Lower lobe of right lung (tissue), 2 donors: ENCODE data around the gene NOVA2. TPM values are rescaled to one million over a fixed set of nuclear protein-coding genes. Genes with fewer than 3 reads are reported as not detected.

Experiments
- ATAC-seq, 2 donors: fragments of 200-7000 bp; cut with Tn5 transposase; one replicate each; pipeline ENCODE4 v1.9.1; 2020 to 2022; ENCODE audit warnings: mild to moderate bottlenecking in 2 of 2, moderate library complexity in 2 of 2
- DNase-seq: peaks from one replicate; pipeline ENCODE4 v3.0.0-alpha.2; 2020
- H3K27ac ChIP-seq: fragments of 200-600 bp; one replicate; pipeline ENCODE4 v1.8.0; 2022
- H3K27me3 ChIP-seq: fragments of 200-600 bp; one replicate; pipeline ENCODE4 v1.8.0; 2022; ENCODE audit warnings: low read depth
- H3K36me3 ChIP-seq: fragments of 200-600 bp; one replicate; pipeline ENCODE4 v1.8.0; 2022; ENCODE audit warnings: mild to moderate bottlenecking
- H3K4me1 ChIP-seq: fragments of 200-600 bp; one replicate; pipeline ENCODE4 v1.8.0; 2022
- H3K4me3 ChIP-seq: fragments of 200-600 bp; one replicate; pipeline ENCODE4 v1.8.0; 2022; ENCODE audit warnings: mild to moderate bottlenecking
- H3K9me3 ChIP-seq: fragments of 200-600 bp; one replicate; pipeline ENCODE4 v1.8.0; 2022
- intact Hi-C: fragments of 100-400 bp; cut with DNase I; formaldehyde crosslinking; loops from one replicate; pipeline ENCODE4 v1.11.0; 2022
- total RNA-seq: library from RNA; stranded (reverse); fragmentation: NEBNext Ultra II Directional; extraction: Animal tissue kit (Norgen Biotek cat#: 25700); gene quantifications from one replicate; pipeline ENCODE4 v1.2.1, GENCODE V29; 2021
- TF ChIP-seq, protein P1 (sequence below): fragments of 200-600 bp; IDR thresholded peaks from one replicate; pipeline ENCODE4 v1.8.0; 2022; ENCODE audit warnings: antibody characterized with exemption, mild to moderate bottlenecking
- donor health status: DM: no; HTN: yes; CAD: no; lungs with severe emphysema.

The NOVA2 gene
- total RNA-seq, 1 donor from 2014 or later, result 18.8 TPM

DNA sequence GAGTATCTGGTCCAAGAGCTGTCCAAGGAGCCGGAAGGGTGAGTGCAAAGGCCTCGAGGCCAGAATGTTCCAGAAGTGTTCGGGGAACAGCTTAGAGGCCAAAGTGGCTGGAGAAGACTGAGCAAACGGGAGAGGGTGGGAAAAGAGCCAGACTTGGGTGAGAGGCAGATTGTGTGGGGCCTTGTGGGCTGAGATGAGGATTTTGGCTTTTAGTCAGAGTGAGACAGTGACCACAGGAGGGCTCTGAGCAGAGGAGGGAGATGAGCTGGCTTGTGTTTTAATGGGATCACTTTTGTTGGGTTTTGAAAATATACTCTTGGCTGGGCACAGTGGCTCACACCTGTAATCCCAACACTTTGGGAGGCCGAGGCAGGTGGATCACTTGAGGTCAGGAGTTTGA lies 64.7 kb downstream of the NOVA2 start:
- Histone ChIP-seq H3K4me3 (no peak overlapping the region), H3K36me3 (no peaks in the 10 kb centered on the region), H3K4me1 (no peaks in the 10 kb centered on the region), H3K27ac (no peak overlapping the region), H3K9me3 (no peaks in the 10 kb centered on the region), H3K27me3 (peaks cover 7% of the 10 kb centered on the region)
- TF ChIP-seq, protein P1, sequence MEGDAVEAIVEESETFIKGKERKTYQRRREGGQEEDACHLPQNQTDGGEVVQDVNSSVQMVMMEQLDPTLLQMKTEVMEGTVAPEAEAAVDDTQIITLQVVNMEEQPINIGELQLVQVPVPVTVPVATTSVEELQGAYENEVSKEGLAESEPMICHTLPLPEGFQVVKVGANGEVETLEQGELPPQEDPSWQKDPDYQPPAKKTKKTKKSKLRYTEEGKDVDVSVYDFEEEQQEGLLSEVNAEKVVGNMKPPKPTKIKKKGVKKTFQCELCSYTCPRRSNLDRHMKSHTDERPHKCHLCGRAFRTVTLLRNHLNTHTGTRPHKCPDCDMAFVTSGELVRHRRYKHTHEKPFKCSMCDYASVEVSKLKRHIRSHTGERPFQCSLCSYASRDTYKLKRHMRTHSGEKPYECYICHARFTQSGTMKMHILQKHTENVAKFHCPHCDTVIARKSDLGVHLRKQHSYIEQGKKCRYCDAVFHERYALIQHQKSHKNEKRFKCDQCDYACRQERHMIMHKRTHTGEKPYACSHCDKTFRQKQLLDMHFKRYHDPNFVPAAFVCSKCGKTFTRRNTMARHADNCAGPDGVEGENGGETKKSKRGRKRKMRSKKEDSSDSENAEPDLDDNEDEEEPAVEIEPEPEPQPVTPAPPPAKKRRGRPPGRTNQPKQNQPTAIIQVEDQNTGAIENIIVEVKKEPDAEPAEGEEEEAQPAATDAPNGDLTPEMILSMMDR, result no peak
- ATAC-seq (no peak), DNase-seq (no peak)
- intact Hi-C loops, result no loop called here

DNA sequence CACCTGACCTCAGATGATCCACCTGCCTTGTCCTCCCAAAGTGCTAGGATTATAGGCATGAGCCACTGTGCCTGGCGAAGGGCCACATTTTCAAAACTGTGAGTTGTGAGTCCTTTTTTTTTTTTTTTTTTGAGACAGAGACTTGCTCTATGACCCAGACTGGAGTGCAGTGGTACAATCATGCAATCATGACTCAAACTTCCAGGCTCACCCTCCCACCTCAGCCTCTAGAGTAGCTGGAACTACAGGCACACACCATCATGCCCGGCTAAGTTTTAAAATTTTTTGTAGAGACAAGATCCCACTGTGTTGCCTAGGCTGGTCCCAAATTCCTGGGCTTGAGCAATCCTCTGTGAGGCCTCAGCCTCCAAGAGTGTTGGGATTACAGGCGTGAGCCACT lies 67.4 kb downstream of the NOVA2 start:
- TF ChIP-seq, protein P1, result no peak
- Histone ChIP-seq H3K27me3 (no peaks in the 10 kb centered on the region), H3K4me1 (peaks cover 11% of the 10 kb centered on the region), H3K36me3 (no peaks in the 10 kb centered on the region), H3K4me3 (no peak overlapping the region), H3K27ac (no peak overlapping the region), H3K9me3 (no peaks in the 10 kb centered on the region)
- no peak for ATAC-seq
- DNase-seq, result no peak
- intact Hi-C loops, result no loop called here

DNA sequence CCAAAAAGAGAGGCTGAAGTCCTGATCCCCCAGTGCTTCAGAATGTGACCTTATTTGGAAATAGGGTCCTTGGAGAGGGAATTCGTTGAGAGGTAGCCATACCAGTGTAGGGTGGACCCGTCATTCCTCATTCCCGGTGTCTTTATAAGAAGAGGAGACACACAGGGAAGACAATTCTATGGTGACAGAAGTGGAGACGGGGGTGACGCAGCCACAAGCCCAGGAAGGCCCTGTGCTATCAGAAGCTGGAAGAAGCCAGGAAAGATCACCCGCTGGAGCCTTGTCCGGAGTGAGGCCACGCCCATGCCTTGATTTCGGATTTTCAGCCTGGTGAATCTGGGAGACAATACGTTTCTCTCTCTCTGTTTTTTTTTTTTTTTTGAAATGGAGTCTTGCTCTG lies 68.7 kb downstream of the NOVA2 start:
- intact Hi-C loops, result no loop called here
- TF ChIP-seq, protein P1, result no peak
- no peak for DNase-seq
- no peak overlapping the region for H3K4me3 ChIP-seq
- H3K36me3 ChIP-seq, result peaks cover 7% of the 10 kb centered on the region
- peaks cover 19% of the 10 kb centered on the region for H3K4me1 ChIP-seq
- no peaks in the 10 kb centered on the region for H3K27me3 ChIP-seq
- no peak overlapping the region for H3K27ac ChIP-seq
- ATAC-seq, result no peak
- H3K9me3 ChIP-seq, result no peaks in the 10 kb centered on the region

DNA sequence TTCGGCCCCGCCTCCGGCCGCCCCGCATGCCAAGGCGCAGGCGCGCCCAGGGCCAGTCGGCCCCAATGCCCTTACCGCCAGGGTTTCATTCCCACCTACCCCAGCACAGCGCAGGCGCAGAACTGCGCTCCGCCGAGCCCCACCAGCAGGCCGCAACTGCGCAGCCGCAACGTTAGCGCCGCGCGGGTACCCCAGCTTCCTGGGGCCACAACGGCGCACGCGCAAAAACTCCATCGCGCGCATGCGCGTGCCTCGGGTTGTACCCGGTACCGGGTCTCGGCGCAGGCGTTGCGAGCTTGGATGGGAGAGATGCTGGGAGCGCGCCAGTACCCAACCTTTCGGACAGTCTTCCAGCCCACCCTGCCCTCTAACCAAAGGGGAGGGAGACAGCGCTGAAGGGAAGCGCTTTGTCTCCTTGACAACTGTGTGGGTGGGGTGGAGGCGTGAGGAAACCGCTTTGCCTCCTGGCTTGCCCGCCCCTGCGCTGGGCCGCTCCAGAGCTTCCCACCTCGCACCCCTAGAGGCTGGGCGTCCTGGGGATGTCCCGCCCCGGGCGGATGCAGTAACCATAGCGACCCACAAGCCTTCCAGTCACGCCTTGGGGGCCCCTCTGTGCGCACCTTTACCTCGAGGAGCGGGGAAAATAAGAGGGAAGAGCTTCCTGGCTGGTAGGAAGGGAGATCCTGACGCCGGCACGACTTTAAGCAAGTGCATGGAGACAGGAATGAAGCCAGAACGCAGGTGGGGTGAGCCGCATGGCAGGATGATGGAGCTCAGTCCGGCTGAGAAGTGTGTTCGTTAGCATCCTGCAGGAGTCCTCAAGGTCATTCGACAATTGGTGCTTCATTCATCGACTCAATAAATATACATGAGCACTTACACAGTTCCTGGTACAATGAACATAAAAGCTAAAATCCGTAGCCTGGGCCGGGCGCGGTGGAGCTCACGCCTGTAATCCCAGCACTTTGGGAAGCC lies 70.7 kb downstream of the NOVA2 start:
- peak; percentile 97 to 98 for ATAC-seq
- Histone ChIP-seq H3K9me3 (no peaks in the 10 kb centered on the region), H3K4me1 (peaks cover 19% of the 10 kb centered on the region), H3K27ac (peak overlapping the region; percentile 74), H3K27me3 (no peaks in the 10 kb centered on the region), H3K4me3 (peak overlapping the region; percentile 85), H3K36me3 (peaks cover 27% of the 10 kb centered on the region)
- intact Hi-C loops, result no loop called here
- DNase-seq, result peak; percentile 99
- TF ChIP-seq, protein P1, result no peak

DNA sequence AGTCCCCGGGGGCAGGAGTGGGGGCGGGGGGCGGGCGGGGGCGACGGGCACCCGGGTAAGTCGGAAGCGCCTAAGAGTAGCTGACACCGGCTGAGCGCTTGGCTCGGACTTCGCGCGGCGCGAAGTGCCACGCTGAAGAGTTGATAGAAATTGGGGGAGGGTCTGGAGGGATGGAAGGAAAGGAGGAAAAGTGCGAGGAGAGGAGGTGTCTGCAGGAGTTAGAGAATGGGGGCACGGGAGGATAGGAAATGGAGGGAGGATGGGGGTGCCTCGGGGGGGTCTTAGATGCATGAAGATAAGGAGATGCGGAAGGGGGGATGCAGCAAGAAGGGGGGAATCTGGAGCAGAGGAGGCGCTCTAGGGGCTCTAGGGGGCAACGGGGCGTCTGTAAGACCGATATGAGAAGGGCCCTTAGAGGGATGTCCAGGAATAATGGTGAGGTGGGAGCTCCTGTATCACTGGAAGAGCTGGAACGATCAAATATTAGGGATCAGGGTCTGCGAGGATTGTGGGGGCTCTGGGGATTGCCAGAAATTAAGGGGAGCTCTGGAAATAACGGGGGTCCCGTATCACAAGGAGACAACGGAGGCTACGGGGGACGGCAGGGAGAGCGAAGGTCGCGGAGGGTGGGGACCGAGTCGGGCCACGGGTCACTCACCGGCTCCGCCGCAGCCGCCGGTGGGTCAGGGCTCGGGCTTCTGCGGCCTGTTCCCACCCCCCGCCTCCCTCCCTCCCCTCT lies 71.6 kb downstream of the NOVA2 start, which contains the start of gene MYPOP:
MYPOP (minus strand) TSS at position 702 of the 739 bp plus-strand sequence. CDS start 840 bp downstream, outside the sequence.
- peaks cover 19% of the 10 kb centered on the region for H3K4me1 ChIP-seq
- H3K36me3 ChIP-seq, result peaks cover 35% of the 10 kb centered on the region
- no peaks in the 10 kb centered on the region for H3K27me3 ChIP-seq
- DNase-seq (no peak), ATAC-seq (no peak)
- intact Hi-C loops, result no loop called here
- H3K27ac ChIP-seq, result peak within 1 kb of the TSS; percentile 74
- TF ChIP-seq, protein P1, result no peak
- H3K9me3 ChIP-seq, result no peaks in the 10 kb centered on the region
- peak within 1 kb of the TSS; percentile 85 for H3K4me3 ChIP-seq
